GM12878 (cell line): ENCODE data around the gene GCK. TPM values are rescaled to one million over a fixed set of nuclear protein-coding genes. Genes with fewer than 3 reads are reported as not detected.

ENCODE experiments used
- ATAC-seq: fragments of 200-7000 bp; cut with Tn5 transposase; 3 replicates; pipeline ENCODE4 v1.9.1; 2020; ENCODE audit warnings: mild to moderate bottlenecking, moderate library complexity
- BruUV-seq: library from RNA; stranded (reverse); fragments of 400-500 nt; replicated peaks from 2 replicates; lab custom pipeline; 2021; lab: Mats Ljungman, UMichigan
- CTCF ChIA-PET: fragments of 300-600 bp; sonication (Branson Sonifier 250); formaldehyde crosslinking; extraction: SDS; loops from one replicate; lab custom pipeline; 2021; ENCODE audit warnings: inconsistent platforms; lab: Yijun Ruan, JAX
- POLR2A ChIA-PET: fragments of 350-600 bp; formaldehyde crosslinking; extraction: SDS; loops from one replicate; lab custom pipeline; 2021; ENCODE audit warnings: inconsistent platforms; lab: Charles Lee
- RAD21 ChIA-PET: fragments of 300-600 bp; sonication (Branson Sonifier 250); formaldehyde crosslinking; loops from one replicate; lab custom pipeline; 2023; ENCODE audit warnings: antibody characterized with exemption; ENCODE audit not compliant: unreplicated experiment; lab: Charles Lee
- SMC1A ChIA-PET: fragments of 300-600 bp; sonication (Branson Sonifier 250); formaldehyde crosslinking; loops from one replicate; lab custom pipeline; 2023; ENCODE audit not compliant: unreplicated experiment, uncharacterized antibody; lab: Charles Lee
- DNase-seq: peaks from one replicate; pipeline ENCODE4 v3.0.0-alpha.2; 2011; ENCODE audit warnings: low read depth, low spot score
- FAIRE-seq: peaks from 3 replicates; lab custom pipeline; 2011; peaks lifted over from hg19 to GRCh38; lab: Jason Lieb, UNC
- H2AFZ ChIP-seq: 2 replicates; pipeline ENCODE4 v1.6.0; 2011; ENCODE audit warnings: low read depth, low read length, control low read depth; ENCODE audit not compliant: control insufficient read depth
- H3K27ac ChIP-seq: 2 replicates; pipeline ENCODE4 v1.5.1; 2011; ENCODE audit warnings: control low read depth; ENCODE audit not compliant: control insufficient read depth, insufficient read depth
- H3K27me3 ChIP-seq, 2 experiments: replicated peaks in 1 of 2; 2 replicates each; pipeline versions ENCODE4 v1.6.0 to v1.6.1; 2011; ENCODE audit warnings: low read length in 1 of 2; ENCODE audit not compliant: control insufficient read depth in 2 of 2, insufficient read depth in 2 of 2
- H3K36me3 ChIP-seq, 2 experiments: 2 replicates each; pipeline ENCODE4 v1.5.1; 2011; ENCODE audit warnings: low read length in 1 of 2; ENCODE audit not compliant: control insufficient read depth in 2 of 2, insufficient read depth in 2 of 2
- H3K4me1 ChIP-seq: 2 replicates; pipeline ENCODE4 v1.6.1; 2011; ENCODE audit warnings: mild to moderate bottlenecking, low read length, moderate library complexity, mixed read lengths; ENCODE audit not compliant: control insufficient read depth, insufficient read depth
- H3K4me2 ChIP-seq: 2 replicates; pipeline ENCODE4 v1.6.0; 2011; ENCODE audit warnings: control low read depth; ENCODE audit not compliant: control insufficient read depth, insufficient read depth
- H3K4me3 ChIP-seq: fragments of 200-600 bp; sonication (generic); 2 replicates; pipeline ENCODE4 v1.5.1; 2016
- H3K79me2 ChIP-seq: 2 replicates; pipeline ENCODE4 v1.6.0; 2011; ENCODE audit warnings: low read length; ENCODE audit not compliant: control insufficient read depth, insufficient read depth
- H3K9ac ChIP-seq: 2 replicates; pipeline ENCODE4 v1.8.0; 2011; ENCODE audit warnings: low read length, control low read depth, mixed read lengths; ENCODE audit not compliant: control insufficient read depth, insufficient read depth
- H3K9me3 ChIP-seq: replicated peaks from 3 replicates; pipeline ENCODE4 v1.5.1; 2011; ENCODE audit warnings: mild to moderate bottlenecking, low read length; ENCODE audit not compliant: control insufficient read depth, insufficient read depth
- H4K20me1 ChIP-seq: 2 replicates; pipeline ENCODE4 v1.6.0; 2011; ENCODE audit not compliant: control insufficient read depth, insufficient read depth
- CTCF ChIP-seq, 3 experiments: IDR thresholded peaks in 2 of 3; conservative IDR thresholded peaks in 1 of 3; 2 replicates each; pipeline ENCODE4 v1.5.1; 2011; ENCODE audit warnings: low read depth in 3 of 3, low read length in 3 of 3, mild to moderate bottlenecking in 3 of 3, control low read depth in 2 of 3, moderate library complexity in 2 of 3, inconsistent platforms in 1 of 3, mixed read lengths in 1 of 3; ENCODE audit not compliant: control insufficient read depth in 2 of 3, insufficient read depth in 1 of 3; ENCODE audit errors: extremely low read depth in 1 of 3
- ESRRA ChIP-seq: IDR thresholded peaks from 2 replicates; pipeline ENCODE4 v1.6.1; 2012; ENCODE audit warnings: mild to moderate bottlenecking, low read length, improper control_type of control experiment
- IKZF2 ChIP-seq, 2 experiments: fragments of 450-650 bp; IDR thresholded peaks; 2 replicates each; pipeline ENCODE4 v1.6.1; 2017; ENCODE audit warnings: mild to moderate bottlenecking in 2 of 2, moderate library complexity in 2 of 2
- RELB ChIP-seq: fragments of 450-650 bp; IDR thresholded peaks from 2 replicates; pipeline ENCODE4 v1.6.1; 2017; ENCODE audit warnings: low read depth, mild to moderate bottlenecking, moderate library complexity
- ZNF274 ChIP-seq: IDR thresholded peaks from one replicate; pipeline ENCODE4 v1.8.0; 2011; ENCODE audit not compliant: insufficient read length, insufficient read depth
- ZNF622 ChIP-seq: fragments of 450-650 bp; IDR thresholded peaks from 2 replicates; pipeline ENCODE4 v1.6.1; 2017; ENCODE audit warnings: mild to moderate bottlenecking, inconsistent platforms
- WGBS: methylation state at CpG from one replicate; pipeline ENCODE4 v1.1.6; 2016; ENCODE audit warnings: low lambda C conversion rate; ENCODE audit not compliant: insufficient replicate concordance, insufficient coverage; ENCODE audit errors: missing lambda C conversion rate; 5-methylcytosine and 5-hydroxymethylcytosine counted together
- in situ Hi-C: fragments of 300-500 bp; cut with MboI; formaldehyde crosslinking; loops from 9 replicates; pipeline ENCODE4 v1.14.3; 2018; ENCODE audit warnings: mixed read lengths
- intact Hi-C: fragments of 100-400 bp; cut with micrococcal nuclease; formaldehyde crosslinking; loops from one replicate; pipeline ENCODE4 v1.14.2; 2022; ENCODE audit not compliant: unreplicated experiment
- polyA plus RNA-seq, 11 experiments: library from polyadenylated mRNA; depleted of rRNA in 4 of 11; unstranded in 6 of 11; stranded (reverse) in 5 of 11; fragments of >200 nt; fragmentation: Nextera tagmentation in 4 of 11; fragmentation: Illumina TruSeq in 1 of 11; extraction: Ambion mirVana in 4 of 11; extraction: Trizol in 1 of 11; gene quantifications; 1 replicate in 1 of 11; 2 replicates in 10 of 11; pipeline versions ENCODE4 v1.2.1 to v1.2.3, GENCODE V29; 2011 to 2016; ENCODE audit warnings: inconsistent platforms in 2 of 11, missing spikeins in 2 of 11, low read depth in 1 of 11
- total RNA-seq, 4 experiments: library from RNA; depleted of rRNA in 3 of 4; stranded (reverse); fragments of >200 nt in 3 of 4; fragmentation: Illumina TruSeq in 1 of 4; extraction: Trizol in 1 of 4; gene quantifications; 2 replicates each; pipeline versions ENCODE4 v1.2.1 to v1.2.3, GENCODE V29; 2013 to 2021

The GCK gene
- total and polyA plus RNA-seq, 10 of the 15 experiments (the other 5 are each of a cell fraction or from before 2014, with no cell fraction given) = 0.06 to 0.16 TPM; not detected in 8

- DNase-seq = no peak
- RAD21 ChIA-PET = no interaction called here
- Histone ChIP-seq H3K4me2 (no peak overlapping the region), H3K4me3 (no peak overlapping the region), H3K4me1 (no peaks in the 10 kb centered on the region), H4K20me1 (no peaks in the 10 kb centered on the region), H2AFZ (no peak overlapping the region), H3K36me3 (no peaks in the 10 kb centered on the region), H3K27me3 (no peaks in the 10 kb centered on the region), H3K9ac (no peak overlapping the region), H3K27ac (no peak overlapping the region), H3K79me2 (no peaks in the 10 kb centered on the region), H3K9me3 (no peaks in the 10 kb centered on the region)
- in situ Hi-C loops (no loop called here), intact Hi-C loops (no loop called here)
- ATAC-seq = no peak; the same call in 2 of the 3 replicates
- POLR2A ChIA-PET = no interaction called here
- FAIRE-seq = no peak
- WGBS = 19% methylated on average over 5 of the region's 5 CpGs
- CTCF ChIA-PET = no interaction called here
- BruUV-seq = no TSS peak
- SMC1A ChIA-PET = interaction anchor here (0.5 kb wide), 1 partner anchor 11 kb away, joined by 3 read pairs; no protein-coding TSS in a partner anchor
- TF ChIP-seq ZNF274 (no peak), CTCF (IDR thresholded peaks at IDR 0.05 in 2 of 3, conservative IDR thresholded peaks at IDR 0.05 in 1 of 3; ENCODE audit: control insufficient read depth in 2 of 3, extremely low read depth in 1 of 3, insufficient read depth in 1 of 3, low read depth in 3 of 3, low read length in 3 of 3) (no peak), ESRRA (no peak), ZNF622 (no peak), RELB (no peak), IKZF2 (IDR thresholded peaks at IDR 0.05) (no peak)
Observed at GRCh38 chr7:44223362-44224079, 34.3 kb upstream of the GCK start.
